Muscle layer of duodenum (tissue), 2 donors: ENCODE measurements around the gene CKMT1B.
"Not testable (repeated sequence)": the region's sequence is repeated elsewhere in the genome, so short reads cannot be mapped to it uniquely, and the experiment has no call there.

Experiments
- H3K27ac ChIP-seq: one replicate; pipeline ENCODE4 v1.7.0; 2013; ENCODE audit warnings: mild to moderate bottlenecking, low read length
- H3K27me3 ChIP-seq: one replicate; pipeline ENCODE4 v1.7.0; 2013; ENCODE audit warnings: low read depth, mild to moderate bottlenecking, control low read depth, low read length
- H3K36me3 ChIP-seq, 2 donors: one replicate each; pipeline ENCODE4 v1.7.0; 2013; ENCODE audit warnings: low read length in 2 of 2, control low read depth in 1 of 2, mild to moderate bottlenecking in 1 of 2; ENCODE audit not compliant: insufficient read depth in 2 of 2, control insufficient read depth in 1 of 2
- H3K4me1 ChIP-seq, 2 donors: one replicate each; pipeline ENCODE4 v1.7.0; 2013; ENCODE audit warnings: low read length in 2 of 2, mild to moderate bottlenecking in 2 of 2, control low read depth in 1 of 2, moderate library complexity in 1 of 2; ENCODE audit not compliant: insufficient read depth in 2 of 2, control insufficient read depth in 1 of 2
- H3K4me3 ChIP-seq, 2 donors: one replicate each; pipeline ENCODE4 v1.7.0; 2013; ENCODE audit warnings: low read length in 2 of 2, low read depth in 1 of 2, mild to moderate bottlenecking in 1 of 2
- H3K9me3 ChIP-seq, 2 donors: one replicate each; pipeline ENCODE4 v1.7.0; 2013; ENCODE audit warnings: low read length in 2 of 2, control low read depth in 1 of 2, mild to moderate bottlenecking in 1 of 2; ENCODE audit not compliant: control insufficient read depth in 1 of 2
- donor health status: healthy.

CKMT1B gene

GRCh38 chr15:43589778-43590466 is 3.9 kb upstream of the CKMT1B start, which contains the start of gene PPIP5K1:
TSS of gene PPIP5K1 (minus strand) at chr15:43590208. CDS start at chr15:43584504, 5,704 bp downstream.
- not testable (repeated sequence) for H3K4me3 ChIP-seq, H3K4me1 ChIP-seq, H3K27ac ChIP-seq, H3K27me3 ChIP-seq, H3K9me3 ChIP-seq, H3K36me3 ChIP-seq

- H3K36me3 ChIP-seq, H3K27ac ChIP-seq, H3K4me3 ChIP-seq: not testable (repeated sequence)
Measured at GRCh38 chr15:43592841-43593240, 986 bp upstream of the CKMT1B start.

DNA sequence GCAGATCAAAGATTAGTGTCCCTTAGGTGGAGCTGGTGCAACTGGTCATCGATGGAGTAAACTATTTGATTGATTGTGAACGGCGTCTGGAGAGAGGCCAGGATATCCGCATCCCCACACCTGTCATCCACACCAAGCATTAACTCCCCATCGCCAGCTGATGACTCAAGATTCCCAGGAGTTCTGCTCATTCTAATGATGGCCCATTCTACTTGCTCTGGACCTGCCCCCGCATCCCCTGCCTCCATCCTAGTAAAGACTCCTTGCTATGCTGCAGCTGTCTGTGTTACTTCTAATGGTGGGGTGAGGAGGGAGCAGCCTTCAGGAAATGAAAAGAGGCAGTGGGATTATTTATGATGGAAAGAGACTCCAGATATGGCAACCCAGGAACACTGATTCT is 5.3 kb downstream of the CKMT1B start:
- H3K9me3 ChIP-seq, H3K27ac ChIP-seq, H3K4me3 ChIP-seq, H3K36me3 ChIP-seq, H3K27me3 ChIP-seq, H3K4me1 ChIP-seq: not testable (repeated sequence)

More at GRCh38 chr15:43592841-43593240, 986 bp upstream of the CKMT1B start:
- not testable (repeated sequence) for H3K9me3 ChIP-seq, H3K4me1 ChIP-seq, H3K27me3 ChIP-seq

- not testable (repeated sequence) for H3K4me3 ChIP-seq, H3K27ac ChIP-seq, H3K4me1 ChIP-seq, H3K9me3 ChIP-seq, H3K27me3 ChIP-seq, H3K36me3 ChIP-seq
Measured at GRCh38 chr15:43600200-43600599, 6.4 kb downstream of the CKMT1B start.

GRCh38 chr15:43602233-43602632 is 8.4 kb downstream of the CKMT1B start:
- not testable (repeated sequence) for H3K27me3 ChIP-seq, H3K4me1 ChIP-seq, H3K4me3 ChIP-seq, H3K9me3 ChIP-seq, H3K36me3 ChIP-seq, H3K27ac ChIP-seq

DNA sequence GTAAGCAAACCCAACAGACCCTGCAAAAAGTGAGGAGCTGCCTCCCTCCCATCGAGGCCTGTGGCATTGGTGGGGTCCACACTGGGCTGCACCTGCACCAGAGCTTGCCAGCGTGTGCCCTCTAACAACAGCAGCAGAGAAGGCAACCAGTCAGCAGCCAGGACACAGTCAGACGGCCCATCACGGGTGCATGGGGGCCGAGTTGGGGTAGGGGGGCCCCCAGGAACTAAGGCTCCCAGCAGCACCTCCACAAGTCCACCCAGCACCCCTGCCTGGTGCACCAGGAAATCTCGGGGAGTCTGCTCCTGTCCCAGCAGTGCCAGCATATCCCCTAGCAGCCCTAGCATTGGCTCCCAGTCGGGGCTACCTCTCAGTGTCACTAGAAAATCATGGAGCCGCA is 23.9 kb downstream of the CKMT1B start:
- H3K36me3 ChIP-seq, H3K27ac ChIP-seq, H3K27me3 ChIP-seq, H3K9me3 ChIP-seq, H3K4me1 ChIP-seq, H3K4me3 ChIP-seq: not testable (repeated sequence)

DNA sequence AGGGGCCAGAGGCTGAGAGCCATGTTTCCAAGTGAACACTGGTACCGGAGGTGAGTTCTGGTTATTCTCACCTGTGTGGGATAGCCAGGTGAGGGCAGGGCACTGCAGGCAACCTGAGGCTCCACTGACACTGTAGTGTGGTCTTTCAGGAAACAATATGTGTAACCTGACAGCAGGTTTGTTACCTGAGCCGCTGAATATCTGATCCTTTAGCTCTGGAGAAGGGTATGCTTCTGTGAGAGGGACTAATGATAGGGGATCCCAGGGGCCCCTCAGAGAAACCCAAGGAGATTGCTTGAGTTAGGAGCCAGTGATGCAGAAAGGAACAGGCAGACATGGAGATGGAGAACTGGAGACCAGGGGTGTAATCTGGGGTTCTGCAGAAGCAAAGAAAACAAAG is 24.9 kb downstream of the CKMT1B start, which contains the start of gene STRC:
TSS of gene STRC (minus strand) at position 101 of the 400 bp plus-strand sequence. CDS start at position 23, 78 bp downstream.
- H3K36me3 ChIP-seq, H3K27me3 ChIP-seq: not testable (repeated sequence)

GRCh38 chr15:43622068-43622799 is 28.4 kb downstream of the CKMT1B start:
- not testable (repeated sequence) for H3K36me3 ChIP-seq, H3K27ac ChIP-seq, H3K4me1 ChIP-seq, H3K27me3 ChIP-seq, H3K4me3 ChIP-seq, H3K9me3 ChIP-seq

More for the DNA sequence above, 24.9 kb downstream of the CKMT1B start, which contains the start of gene STRC:
- not testable (repeated sequence) for H3K4me3 ChIP-seq, H3K27ac ChIP-seq, H3K4me1 ChIP-seq, H3K9me3 ChIP-seq

GRCh38 chr15:43625106-43625505 is 31.3 kb downstream of the CKMT1B start:
- Histone ChIP-seq H3K4me3 (no peak overlapping the region), H3K9me3 (no peaks in the 10 kb centered on the region)

GRCh38 chr15:43626937-43627336 is 33.1 kb downstream of the CKMT1B start:
- not testable (repeated sequence) for H3K4me3 ChIP-seq, H3K4me1 ChIP-seq, H3K27ac ChIP-seq, H3K27me3 ChIP-seq, H3K9me3 ChIP-seq, H3K36me3 ChIP-seq

More at GRCh38 chr15:43625106-43625505, 31.3 kb downstream of the CKMT1B start:
- no peaks in the 10 kb centered on the region for H3K36me3 ChIP-seq
- H3K27me3 ChIP-seq: no peaks in the 10 kb centered on the region
- H3K27ac ChIP-seq: no peak overlapping the region
- H3K4me1 ChIP-seq: no peaks in the 10 kb centered on the region

DNA sequence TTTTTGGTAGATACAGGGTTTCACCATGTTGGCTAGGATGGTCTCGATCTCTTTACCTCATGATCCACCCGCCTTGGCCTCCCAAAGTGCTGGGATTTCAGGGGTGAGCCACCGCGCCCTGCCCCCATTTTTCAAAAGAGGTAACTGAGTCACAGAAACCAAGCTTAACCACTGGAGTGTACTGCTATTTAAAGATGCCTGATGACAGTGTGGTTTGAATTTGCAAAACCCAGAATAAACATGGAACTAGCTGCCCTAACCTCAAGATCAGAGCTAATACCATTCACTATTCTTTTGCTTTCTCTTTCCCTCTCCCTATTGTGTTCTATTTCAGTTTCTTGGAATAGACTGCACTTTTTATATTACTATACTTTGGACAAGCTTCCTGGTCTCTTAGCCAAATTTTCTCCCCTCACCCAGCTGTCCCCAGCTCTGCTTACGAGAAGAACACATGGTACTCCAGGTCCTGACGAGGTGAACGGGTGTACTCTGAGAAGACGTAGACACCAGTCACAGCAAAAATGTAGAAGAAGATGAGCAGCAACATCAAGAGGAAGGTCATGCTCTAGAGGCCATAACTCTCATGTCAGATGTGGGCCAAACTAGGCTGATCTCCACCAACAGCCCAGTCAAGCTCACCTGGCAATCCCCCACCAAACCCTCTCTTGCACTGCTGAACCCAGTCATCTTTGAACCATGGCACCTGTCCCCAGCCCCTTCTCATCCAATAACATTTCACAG is 44.8 kb downstream of the CKMT1B start:
- H3K27me3 ChIP-seq, H3K36me3 ChIP-seq: not testable (repeated sequence)

More for the DNA sequence above, 44.8 kb downstream of the CKMT1B start:
- H3K4me3 ChIP-seq, H3K27ac ChIP-seq, H3K4me1 ChIP-seq, H3K9me3 ChIP-seq: not testable (repeated sequence)
